Activated CD4-positive, alpha-beta T cell treated with anti-CD3 and anti-CD28 coated beads, Interleukin-2, amount 50 U/mL, for 24 hours (primary cell): ENCODE measurements around the gene PIK3R4.

Experiments
- DNase-seq, 2 donors: peaks; one replicate each; pipeline ENCODE4 v3.0.0-alpha.2; 2020; ENCODE audit warnings: low read depth in 1 of 2, low spot score in 1 of 2

Gene PIK3R4

DNA sequence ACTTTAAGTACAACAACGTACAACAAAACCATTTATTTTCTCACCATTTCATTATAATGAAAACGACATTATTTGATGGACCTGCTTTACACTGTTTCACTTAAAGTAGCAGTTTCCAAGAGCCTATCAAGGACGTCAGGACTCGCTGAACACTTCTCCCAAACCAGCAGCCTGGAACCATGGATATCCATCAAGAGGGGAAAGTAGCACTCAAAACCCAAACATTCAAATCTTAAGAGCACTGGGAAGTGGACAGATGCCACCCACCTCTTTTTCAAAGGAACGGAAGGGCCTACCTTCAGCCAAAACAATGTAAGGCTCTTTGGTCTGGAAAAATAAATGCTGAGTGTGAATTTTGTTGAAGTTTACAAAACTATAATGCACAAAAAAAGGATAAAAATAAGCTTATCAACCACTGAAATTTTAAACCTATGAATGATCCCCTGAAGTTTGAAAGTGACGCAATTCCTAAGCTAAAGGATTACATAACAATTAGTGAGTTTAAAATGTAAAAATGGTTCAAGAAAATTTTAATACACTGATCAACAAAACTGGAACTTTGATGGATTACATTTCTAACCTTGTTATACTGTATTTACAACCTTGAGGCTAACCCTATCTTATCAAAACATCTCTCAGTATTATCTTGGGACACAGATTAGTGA lies 4.6 kb downstream of the PIK3R4 start:
- DNase-seq, result no peak

DNA sequence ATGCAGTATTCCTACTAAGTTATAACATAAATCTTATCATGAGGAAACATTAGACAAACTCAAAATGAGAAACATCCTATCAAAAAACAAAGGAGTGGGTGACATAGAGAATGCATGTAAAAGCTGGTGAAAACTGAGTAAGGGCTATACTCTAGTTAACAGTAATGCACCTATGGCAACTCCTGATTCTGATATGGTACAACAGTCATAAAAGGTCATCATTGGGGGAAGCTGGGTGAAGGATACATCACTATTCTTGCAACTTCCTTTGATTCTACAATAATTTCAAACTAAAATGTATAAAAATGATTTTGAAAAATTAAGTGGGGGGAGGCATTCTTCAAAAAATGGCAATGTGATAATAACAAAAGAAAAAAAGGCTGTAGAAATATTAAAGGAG lies 6.8 kb downstream of the PIK3R4 start:
- DNase-seq, result no peak

DNA sequence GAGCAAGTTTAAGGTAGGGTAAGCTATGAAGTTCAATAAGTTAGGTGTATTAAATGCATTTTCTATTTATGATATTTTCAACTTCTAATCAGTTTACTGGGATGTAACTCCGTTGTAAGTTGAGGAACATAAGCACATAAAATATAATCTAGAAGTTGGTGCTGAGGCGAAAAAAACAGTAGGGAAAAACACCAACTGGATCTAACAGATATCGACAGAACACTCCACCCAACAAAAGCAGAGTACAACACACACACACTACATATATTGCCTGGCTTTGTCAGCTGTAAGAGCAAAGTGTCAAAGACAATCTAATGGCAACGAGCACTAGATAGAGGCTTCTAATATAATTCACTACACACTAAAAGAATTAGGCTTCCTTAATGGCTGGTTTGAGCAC lies 8.4 kb downstream of the PIK3R4 start:
- no peak for DNase-seq

DNA sequence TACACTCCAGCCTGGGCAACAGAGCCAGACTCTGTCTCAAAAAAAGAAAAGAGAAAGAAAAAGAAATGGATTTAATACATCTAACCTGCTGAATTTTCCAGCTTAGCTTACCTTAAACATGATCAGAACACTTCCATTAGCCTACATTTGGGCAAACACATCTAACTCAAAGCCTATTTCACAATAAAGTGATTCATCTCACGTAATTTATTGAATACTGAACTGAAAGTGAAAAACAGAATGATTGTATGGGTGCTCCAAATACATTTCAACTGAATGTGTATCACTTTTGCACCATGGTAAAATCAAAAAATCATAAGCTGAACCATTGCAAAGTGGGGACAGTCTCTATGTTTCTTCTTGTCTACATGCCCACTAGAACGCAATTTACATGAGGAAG lies 9.0 kb downstream of the PIK3R4 start:
- DNase-seq, result no peak

DNA sequence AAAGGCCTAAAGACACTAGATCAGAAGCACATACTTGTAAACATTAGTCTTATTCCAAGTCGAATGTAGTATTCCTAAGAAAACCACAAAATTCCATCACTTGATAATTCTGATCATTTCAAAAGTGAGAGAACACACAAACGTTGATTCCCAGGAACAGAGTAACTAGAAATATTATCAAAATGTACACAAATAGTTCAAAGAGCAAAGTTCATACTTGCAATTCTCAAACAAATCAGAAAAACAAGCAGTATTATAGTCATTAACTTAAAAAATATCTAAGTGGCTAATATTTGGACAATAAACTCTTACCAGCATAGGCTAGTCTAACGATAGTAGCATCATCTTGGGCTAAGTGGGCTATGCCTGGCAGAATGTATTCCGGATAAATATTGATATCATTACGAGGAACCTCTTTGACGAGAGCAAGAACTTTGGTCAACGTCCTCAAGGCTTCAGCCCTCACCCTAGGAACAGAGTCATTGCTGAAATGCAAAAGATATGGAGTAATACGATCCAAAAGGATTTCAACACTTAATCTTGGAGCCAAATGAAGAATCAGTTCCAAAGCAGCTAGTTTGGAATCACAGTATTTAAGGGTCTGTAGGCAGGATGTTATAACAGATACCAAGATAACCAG lies 13.3 kb downstream of the PIK3R4 start:
- no peak for DNase-seq

DNA sequence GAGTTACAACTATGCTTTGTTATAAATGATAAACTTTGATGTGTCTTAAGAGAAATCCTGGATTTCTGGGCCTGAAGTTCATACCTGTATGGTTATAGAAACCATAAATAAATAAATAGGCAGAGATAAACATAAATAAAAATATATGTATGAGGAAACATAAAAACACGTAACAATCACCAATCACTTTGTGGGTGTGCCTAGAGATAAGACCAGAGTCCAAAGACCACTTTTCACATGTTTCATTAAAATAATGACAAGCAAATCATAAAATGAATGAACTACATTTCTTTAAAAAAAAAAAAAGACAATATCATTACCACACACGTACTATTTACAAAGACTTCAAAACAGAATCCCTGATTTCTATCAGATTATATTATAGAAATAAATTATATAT lies 14.1 kb downstream of the PIK3R4 start:
- no peak for DNase-seq

DNA sequence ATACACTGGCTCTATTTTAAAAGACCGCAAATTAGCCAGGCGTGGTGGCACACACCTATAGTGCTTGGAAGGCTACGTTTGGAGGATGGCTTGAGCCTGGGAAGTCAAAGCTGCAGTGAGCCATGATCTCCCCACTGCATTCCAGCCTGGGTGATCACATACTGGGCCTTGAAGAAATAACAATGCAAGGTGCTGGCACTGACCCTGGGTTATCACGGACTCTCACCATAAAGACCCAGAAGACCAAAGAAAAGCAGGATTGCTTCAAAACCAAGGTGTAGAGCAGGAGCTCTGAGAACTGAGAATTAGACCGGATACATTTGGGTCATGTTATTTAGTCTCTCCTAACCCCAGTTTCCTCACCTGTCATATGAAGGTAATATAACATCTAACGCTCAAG lies 14.8 kb downstream of the PIK3R4 start:
- no peak for DNase-seq

DNA sequence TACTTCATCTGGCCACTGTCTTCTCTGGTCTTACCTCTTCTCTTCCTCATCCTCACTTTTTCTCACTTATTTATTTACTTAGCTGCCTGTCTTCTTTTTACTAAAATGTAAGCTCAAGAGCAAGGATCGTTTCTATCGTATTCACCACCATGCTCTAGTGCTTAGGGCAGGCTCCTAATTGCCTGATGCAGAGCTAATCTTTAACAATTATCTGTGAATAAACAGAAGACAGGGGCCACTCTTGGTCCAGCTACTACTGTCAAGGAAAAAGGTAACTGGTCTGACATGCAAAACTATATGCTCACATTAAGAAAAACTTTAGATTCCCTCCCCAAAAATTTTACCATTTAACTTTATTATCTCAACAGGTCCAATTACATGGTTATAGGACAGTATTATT lies 17.5 kb downstream of the PIK3R4 start:
- DNase-seq, result no peak

DNA sequence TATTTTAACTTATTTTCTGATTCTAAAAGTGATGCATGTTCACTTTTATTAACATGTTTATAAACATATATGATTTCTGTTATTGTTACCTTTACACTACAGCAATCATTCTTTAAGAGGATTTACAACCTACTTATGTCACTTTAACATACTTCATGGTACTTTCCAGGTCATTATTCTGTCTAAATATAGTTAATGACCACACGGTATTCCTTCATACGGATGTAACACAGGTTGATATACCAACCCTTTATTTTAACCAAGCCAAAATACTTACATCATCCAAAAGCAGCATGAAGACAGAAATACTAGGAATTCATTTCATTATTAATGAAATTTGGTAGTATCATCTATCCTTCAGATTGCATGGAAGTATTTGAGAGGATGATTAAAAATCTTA lies 18.6 kb downstream of the PIK3R4 start:
- DNase-seq, result no peak

DNA sequence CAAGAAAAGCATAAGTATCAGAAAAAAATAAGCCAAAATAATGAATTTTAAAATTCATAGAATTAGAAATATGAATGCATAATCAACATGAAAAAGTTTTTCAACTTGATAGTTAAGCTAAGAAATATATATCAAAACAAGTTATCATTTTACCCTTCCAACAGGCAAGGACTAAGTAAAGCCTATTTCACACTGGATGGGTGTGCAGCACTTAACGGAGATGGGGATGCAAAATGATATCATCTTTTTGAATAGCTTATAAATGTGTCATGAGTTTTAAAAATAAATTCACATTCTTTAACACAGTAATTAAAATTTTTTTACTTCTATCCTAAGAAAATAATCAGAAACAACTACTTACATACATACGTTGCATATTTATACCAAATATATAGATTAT lies 20.9 kb downstream of the PIK3R4 start:
- no peak for DNase-seq

DNA sequence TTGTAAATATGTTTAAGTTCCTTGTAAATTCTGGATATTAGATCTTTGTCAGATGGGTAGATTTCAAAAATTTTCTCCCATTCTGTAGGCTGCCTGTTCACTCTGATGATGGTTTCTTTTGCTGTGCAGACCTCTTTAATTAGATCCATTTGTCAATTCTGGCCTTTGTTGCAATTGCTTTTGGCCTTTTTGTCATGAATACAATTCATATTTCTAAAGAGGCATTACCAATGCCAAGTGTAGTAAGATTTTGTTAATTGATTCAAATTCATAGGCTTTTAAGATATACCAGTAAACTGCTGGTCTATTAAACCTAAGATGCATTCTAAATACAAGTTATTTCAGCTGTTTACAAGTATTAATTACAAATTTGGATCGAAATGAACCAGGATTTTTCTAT lies 31.0 kb downstream of the PIK3R4 start:
- no peak for DNase-seq

DNA sequence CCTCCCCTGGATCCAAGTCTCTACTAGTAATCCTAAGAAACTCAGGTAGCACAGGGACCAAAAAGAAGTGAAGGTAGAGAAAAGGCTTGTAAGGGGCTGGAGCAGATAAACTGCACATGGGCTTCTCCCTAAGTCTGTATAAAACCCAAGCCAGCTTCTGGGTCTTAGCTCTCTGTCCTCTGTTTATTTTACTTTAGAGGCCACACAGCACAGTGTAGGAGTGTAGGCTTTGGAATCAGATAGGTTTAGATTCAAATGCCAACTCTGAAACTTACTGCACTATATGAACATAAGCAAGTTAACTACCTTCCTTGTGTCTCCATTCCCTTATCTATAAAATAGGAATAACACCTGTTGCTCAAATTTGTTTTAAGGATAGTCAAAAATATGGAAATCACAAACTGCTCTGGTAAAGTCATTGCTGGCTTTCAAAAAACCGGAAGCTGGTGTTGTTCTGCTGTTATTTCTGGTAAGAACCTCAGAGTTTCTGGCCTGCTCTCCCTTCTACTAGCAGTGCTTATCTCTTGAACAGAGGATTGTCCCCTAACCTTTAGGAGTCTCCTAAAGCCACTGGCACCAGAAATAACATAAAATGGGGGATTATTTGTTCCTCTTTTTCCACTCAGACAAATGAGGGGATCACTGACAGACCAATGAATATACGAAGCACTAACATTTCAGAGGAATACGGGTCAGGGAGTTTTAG lies 33.8 kb downstream of the PIK3R4 start:
- no peak for DNase-seq

DNA sequence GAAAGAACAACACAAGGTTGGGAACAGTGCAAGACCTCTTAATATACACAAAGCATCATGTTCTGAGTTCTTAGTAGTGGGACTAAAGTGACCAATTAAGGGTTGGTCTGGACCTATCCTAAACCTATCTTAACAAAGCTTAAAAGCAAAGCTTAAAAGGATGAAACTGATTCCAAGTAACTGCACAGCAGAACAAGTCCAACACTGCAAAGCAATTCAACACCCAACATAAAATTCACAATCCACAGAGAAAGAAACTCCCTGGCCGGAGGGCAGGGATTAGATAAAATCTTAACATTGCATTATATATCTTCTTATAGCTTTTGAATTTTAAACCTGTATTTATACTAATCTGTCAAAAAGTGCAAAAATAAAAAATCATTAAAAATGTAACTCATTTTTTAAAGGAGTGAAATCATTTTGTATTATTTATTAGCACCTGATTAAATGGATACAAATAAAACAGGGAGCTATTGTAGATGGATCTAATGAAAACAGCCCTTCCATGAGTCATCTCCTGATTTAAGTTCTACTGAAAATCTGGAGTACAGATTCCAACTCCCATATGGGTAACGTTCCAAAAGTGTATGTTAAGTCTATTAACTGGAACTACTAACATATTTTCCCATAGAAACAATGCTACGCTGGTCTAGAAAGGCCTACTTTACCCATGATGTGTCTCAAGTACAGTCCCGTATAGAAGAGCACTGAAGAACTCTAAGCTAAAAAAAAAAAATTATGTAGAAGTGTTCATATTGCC lies 34.9 kb downstream of the PIK3R4 start:
- no peak for DNase-seq

DNA sequence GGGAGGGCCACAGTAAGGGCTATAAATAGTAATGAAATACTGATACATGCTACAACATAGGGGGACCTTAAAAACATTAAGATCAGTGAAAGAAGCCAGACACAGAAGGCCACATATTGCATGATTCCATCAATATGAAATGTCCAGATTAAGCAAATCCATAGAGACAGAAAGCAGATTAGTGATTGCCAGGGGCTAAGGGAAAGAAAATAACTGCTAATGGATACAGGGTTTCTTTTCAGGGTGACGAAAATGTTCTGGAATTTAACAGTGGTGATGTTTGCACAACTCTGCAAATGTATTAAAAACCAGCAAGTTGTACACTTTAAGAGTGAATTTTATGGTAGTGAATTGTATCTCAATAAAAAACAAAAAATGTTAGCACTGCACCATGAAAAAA lies 37.0 kb downstream of the PIK3R4 start:
- no peak for DNase-seq

DNA sequence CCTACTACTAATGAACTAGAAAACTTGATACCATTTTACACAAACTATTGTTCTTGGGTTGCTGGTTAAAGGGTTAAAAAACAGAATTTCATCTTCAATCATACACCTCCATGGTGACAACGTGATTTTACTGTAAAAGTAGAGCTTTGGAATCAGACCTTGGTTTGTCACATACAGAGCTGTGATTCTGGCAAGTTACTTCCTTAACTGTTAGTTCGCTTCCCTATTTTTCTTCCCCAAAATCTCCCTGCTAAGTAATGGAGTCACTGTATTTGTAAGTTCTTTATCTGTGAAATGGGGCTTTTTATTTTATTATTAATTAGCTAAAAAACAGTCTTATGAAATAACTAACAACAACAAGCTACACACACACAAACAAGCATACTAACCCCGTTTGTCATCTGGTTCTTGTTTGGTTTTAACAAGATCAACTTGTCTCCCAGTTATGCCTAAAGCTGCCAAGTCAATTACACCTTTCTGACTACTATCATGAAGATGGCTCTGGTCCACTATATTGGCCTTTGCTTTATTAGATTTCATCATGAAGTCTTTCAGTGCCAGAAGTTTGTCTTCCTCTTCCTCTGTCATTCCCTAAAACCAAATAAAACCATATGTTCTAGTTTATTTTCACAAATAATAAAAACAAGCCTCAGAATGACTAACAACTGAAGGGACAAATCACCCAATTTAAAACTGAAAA lies 38.6 kb downstream of the PIK3R4 start:
- no peak for DNase-seq

DNA sequence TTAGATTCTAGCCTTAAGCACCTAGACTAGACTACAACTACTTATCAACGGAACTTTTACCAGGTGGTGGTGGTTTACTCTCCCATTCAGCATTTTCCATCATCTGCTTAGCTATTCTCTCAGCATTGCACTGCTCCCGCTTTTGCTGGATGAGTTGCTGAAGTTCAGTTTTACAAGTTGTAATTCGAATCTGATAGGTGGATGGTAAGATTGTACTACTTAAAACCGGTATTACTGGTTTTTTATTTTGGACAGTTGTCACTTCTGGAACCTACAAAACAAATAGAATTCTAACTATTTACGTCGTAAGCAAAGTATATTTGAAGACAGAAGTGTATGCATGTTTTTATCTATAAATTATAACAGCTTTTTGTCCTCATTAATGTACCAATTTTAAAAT lies 41.1 kb downstream of the PIK3R4 start:
- no peak for DNase-seq

DNA sequence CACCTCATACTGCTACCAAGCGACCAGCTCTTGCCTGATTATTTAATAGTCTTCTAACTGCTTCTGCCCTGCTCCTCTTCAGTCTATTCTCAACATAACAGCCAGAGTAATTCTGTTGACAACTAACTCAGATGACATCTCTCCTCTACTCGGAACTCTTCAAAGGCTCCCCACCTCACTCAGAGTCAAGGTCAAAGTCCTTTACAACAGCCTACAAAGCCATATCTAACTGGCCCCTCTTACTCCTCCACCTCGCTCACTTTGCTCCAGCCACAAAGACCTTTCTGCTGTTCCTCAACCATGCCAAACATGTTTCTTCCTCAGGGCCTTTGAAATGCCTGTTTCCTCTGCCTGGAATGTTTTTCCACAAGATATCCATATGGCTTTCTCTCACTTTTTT lies 43.6 kb downstream of the PIK3R4 start:
- no peak for DNase-seq

DNA sequence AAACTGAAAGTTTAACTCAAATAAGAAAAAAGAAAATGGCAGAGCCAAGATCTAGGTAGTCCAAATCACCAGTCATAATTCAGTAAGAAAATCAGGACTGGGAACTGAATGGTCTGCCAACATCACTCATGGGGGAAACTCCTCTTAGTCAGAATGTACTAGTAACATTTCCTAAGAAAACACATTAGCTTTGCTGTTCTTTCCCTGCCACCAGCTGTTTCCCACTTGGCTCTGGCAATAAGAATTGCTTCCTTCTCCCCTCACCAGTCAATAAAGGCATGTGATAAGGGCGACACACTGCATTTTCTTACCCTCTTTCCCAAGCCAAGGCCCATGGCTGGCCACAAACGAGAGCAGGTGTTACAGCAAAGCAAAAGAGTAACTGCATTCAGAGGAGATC lies 46.1 kb downstream of the PIK3R4 start:
- DNase-seq, result no peak

DNA sequence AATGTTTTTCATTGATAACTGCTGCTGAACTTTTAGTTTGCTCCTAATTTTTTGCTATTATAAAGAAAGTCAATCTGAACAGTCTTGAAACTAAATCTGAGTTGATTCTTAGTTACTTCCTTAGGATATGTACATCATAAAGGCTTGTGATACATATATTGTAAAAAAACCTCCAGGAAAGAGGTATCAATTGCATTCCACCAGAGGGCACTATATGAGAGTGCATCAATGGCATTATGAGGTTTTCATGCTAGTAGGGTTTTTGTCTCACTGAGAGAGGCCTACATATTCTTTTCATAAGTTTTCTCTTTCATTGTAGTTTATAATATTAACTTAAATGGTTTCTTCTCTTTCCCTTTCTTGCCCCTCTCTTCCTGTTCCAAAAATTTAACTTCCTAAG lies 46.9 kb downstream of the PIK3R4 start:
- DNase-seq, result no peak

DNA sequence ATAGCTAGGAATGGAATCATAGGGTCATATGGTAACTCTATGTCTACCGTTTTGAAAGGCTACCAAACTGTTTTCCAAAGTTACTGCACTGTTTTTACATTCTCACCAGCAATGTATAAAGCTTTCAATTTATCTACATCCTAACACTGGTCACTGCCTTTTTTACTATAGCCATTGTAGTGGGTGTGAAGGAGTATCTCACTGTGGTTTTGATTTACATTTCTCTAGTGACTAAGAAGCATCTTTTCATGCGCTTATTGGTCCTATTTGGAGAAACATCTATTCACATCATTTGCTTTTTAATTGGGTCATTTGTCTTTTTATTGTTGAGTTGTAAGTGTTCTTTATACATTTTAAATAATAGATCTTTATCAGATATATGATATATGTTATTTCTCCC lies 53.3 kb downstream of the PIK3R4 start:
- no peak for DNase-seq

DNA sequence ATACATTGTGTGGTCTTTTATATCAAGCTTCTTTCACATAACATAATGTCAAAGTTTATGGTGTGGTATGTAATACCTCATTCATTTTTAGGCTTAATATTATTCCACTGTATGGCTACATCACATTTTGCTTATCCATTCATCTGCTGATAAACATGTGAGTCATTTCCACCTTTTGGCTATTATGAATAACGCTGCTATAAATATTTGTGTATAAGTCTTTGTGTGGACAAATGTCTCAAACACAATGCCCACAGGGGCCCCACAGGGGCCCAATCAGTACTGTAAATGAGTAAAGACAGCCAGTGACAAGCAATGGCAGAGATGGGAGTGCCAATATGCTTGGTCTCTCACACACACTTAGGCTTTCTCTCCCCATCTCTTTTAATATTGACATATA lies 54.2 kb downstream of the PIK3R4 start:
- no peak for DNase-seq
